Epithelial cell of umbilical artery (primary cell): ENCODE measurements around the gene RPL9. TPM values are rescaled to one million over a fixed set of nuclear protein-coding genes. Genes with fewer than 3 reads are reported as not detected.

Experiments
- total RNA-seq: library from RNA; depleted of rRNA; stranded (reverse); fragments of >200 nt; gene quantifications from 2 replicates; pipeline ENCODE4 v1.2.3, GENCODE V29; 2014

Gene RPL9
- 2,841 and 4,307 TPM in 2 replicates for total RNA-seq

GRCh38 chr4:39458505-39459300 is at the start of gene RPL9, which contains the start of gene LIAS:
RPL9 (minus strand) TSS chr4:39458922; CDS start chr4:39458439, 483 bp downstream.
LIAS (plus strand) TSS chr4:39459056; CDS start chr4:39459118, 62 bp downstream.

DNA sequence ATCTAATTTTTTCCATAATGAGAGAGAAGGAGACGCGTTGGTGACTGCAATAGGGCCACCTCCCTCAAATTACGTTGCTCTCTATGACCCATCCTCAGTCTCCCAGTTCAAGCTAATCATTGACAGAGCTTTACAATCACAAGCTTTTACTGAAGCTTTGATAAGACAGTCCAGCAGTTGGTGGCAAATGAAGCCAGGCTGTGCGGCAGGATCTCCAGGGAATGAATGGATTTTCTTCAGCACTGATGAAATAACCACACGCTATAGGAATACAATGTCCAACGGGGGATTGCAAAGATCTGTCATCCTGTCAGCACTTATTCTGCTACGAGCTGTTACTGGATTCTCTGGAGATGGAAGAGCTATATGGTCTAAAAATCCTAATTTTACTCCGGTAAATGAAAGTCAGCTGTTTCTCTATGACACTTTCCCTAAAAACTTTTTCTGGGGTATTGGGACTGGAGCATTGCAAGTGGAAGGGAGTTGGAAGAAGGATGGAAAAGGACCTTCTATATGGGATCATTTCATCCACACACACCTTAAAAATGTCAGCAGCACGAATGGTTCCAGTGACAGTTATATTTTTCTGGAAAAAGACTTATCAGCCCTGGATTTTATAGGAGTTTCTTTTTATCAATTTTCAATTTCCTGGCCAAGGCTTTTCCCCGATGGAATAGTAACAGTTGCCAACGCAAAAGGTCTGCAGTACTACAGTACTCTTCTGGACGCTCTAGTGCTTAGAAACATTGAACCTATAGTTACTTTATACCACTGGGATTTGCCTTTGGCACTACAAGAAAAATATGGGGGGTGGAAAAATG is 51.7 kb downstream of the RPL9 start, which contains the start of gene KLB:
KLB (plus strand) TSS at position 168 of the 821 bp plus-strand sequence; CDS start at position 188, 20 bp downstream.

Other genes starting within 250 kb of the RPL9 start
- gene RFC1, start 92.6 kb downstream of the RPL9 start, total RNA-seq = 43.2 and 47.9 TPM in 2 replicates
- not detected in 2 replicates for gene KLB, start 52.0 kb downstream of the RPL9 start, total RNA-seq
- 5.8 and 6.8 TPM in 2 replicates for gene LIAS, start 134 bp upstream of the RPL9 start, total RNA-seq
- gene UGDH, start 68.5 kb upstream of the RPL9 start, total RNA-seq = 117 and 127 TPM in 2 replicates
- 12.6 and 14.9 TPM in 2 replicates for gene SMIM14, start 179.9 kb upstream of the RPL9 start, total RNA-seq
- gene UBE2K, start 239.2 kb upstream of the RPL9 start, total RNA-seq = 19.8 and 20.2 TPM in 2 replicates